GM20000 (cell line): Measurements from ENCODE around the gene ENO2.

ENCODE experiments used
- DNase-seq: peaks from one replicate; pipeline ENCODE4 v3.0.0; 2012; ENCODE audit warnings: low spot score
- TF ChIP-seq, protein P1 (sequence below): IDR thresholded peaks from 2 replicates; pipeline ENCODE4 v1.5.1; 2012; ENCODE audit warnings: mild to moderate bottlenecking, control low read depth; ENCODE audit errors: extremely low read depth, missing control alignments

Gene ENO2

DNA sequence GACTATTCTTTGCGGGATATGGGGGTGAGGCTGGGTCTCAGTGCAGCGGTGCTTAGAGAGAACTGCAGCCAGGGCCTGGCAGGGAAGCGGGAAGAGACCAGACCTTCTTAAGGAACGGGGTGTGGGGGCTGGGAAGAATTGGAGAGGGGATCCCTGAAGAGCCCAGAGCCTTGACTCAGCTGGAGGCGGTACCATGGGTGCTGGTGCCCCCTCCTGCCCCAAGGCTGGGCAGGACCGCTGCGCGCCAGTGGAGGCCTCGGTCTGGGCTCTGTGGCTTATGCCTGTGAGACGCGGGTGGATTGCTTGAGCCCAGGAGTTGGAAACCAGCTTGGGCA, 27.9 kb downstream of the ENO2 start:
- DNase-seq, result no peak
- TF ChIP-seq, protein P1, sequence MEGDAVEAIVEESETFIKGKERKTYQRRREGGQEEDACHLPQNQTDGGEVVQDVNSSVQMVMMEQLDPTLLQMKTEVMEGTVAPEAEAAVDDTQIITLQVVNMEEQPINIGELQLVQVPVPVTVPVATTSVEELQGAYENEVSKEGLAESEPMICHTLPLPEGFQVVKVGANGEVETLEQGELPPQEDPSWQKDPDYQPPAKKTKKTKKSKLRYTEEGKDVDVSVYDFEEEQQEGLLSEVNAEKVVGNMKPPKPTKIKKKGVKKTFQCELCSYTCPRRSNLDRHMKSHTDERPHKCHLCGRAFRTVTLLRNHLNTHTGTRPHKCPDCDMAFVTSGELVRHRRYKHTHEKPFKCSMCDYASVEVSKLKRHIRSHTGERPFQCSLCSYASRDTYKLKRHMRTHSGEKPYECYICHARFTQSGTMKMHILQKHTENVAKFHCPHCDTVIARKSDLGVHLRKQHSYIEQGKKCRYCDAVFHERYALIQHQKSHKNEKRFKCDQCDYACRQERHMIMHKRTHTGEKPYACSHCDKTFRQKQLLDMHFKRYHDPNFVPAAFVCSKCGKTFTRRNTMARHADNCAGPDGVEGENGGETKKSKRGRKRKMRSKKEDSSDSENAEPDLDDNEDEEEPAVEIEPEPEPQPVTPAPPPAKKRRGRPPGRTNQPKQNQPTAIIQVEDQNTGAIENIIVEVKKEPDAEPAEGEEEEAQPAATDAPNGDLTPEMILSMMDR, result no peak

DNA sequence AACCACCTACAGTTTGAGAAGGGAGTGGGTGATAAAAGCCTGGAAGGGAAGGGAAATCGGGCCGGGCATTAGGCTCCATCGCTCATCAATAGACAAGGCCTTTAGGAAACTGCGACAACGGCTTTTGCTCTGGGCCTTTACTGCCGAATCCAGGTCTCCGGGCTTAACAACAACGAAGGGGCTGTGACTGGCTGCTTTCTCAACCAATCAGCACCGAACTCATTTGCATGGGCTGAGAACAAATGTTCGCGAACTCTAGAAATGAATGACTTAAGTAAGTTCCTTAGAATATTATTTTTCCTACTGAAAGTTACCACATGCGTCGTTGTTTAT, 29.0 kb downstream of the ENO2 start:
- TF ChIP-seq, protein P1, result no peak
- DNase-seq, result peak; percentile 91

DNA sequence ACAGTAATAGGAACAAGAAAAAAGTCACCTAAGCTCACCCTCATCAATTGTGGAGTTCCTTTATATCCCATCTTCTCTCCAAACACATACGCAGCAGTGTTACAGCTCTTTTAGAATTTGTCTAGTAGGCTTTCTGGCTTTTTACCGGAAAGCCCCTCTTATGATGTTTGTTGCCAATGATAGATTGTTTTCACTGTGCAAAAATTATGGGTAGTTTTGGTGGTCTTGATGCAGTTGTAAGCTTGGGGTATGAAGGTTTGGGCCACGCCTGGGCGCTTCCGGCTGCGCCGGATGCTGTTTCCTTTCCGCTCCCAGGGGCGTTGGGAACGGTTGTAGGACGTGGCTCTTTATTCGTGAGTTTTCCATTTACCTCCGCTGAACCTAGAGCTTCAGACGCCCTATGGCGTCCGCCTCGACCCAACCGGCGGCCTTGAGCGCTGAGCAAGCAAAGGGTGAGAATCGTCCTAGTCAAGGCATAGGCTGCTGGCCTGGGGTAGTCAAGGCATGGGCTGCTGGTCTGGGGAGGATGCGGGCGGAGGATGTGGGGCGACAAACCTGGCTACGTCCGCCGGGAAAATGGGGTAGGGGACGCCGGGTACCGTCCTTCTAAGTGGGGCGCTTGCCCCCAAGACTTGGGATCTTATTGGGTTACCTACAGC, 29.5 kb downstream of the ENO2 start, which contains the start of the genes C12orf57 and RNU7-1:
C12orf57 (plus strand) TSS at position 301 of the 659 bp plus-strand sequence; CDS start at position 401, 100 bp downstream.
RNU7-1 (plus strand) TSS at position 95 of the 659 bp plus-strand sequence.
- TF ChIP-seq, protein P1, result no peak
- peak; percentile 73 for DNase-seq

DNA sequence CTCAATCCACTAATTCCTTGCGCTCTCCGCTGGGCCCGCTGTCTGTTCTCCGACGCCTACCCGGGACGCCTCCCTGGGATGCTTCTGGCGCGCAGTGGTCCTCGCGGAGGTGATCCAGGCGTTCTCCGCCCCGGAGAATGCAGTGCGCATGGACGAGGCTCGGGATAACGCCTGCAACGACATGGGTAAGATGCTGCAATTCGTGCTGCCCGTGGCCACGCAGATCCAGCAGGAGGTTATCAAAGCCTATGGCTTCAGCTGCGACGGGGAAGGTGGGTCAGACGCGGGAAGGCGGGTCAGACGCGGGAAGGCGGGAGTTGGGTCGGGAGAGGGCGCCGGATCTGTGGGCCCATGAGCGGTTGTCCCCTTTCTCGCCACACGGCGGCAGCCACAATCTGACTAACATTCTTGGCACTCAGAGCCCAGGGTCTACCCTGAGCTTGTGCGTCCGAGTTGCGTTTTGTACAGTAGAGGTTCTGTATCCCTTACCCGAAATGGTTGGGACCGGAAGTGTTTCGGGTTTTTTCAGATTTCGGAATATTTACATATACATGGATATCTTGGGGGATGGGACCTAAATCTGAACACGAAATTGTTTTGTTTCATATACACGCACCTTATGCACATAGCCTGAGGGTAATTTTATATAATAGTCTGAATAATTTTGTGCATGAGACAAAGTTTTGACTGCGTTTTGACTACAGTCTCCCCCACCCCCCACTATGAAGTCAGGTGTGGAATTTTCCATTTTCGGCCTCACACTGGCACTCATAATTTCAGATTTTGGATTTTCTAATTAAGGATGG, 30.2 kb downstream of the ENO2 start:
- TF ChIP-seq, protein P1, result peak; percentile 96
- DNase-seq, result peak; percentile 83

DNA sequence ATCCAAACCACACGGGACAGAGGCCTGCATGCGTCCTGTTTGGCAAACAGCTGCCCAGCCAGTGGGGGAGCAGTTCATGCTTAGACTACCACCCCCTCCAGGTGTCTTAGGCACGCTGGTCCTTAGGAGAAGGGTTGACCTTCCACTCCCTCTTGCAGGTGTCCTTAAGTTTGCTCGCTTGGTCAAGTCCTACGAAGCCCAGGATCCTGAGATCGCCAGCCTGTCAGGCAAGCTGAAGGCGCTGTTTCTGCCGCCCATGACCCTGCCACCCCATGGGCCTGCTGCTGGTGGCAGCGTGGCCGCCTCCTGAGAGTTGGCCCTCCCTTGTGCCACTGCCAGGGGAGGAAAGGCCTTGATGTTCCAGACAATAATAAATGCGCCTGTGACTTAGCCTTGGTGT, 31.2 kb downstream of the ENO2 start:
- TF ChIP-seq, protein P1, result no peak
- no peak for DNase-seq

DNA sequence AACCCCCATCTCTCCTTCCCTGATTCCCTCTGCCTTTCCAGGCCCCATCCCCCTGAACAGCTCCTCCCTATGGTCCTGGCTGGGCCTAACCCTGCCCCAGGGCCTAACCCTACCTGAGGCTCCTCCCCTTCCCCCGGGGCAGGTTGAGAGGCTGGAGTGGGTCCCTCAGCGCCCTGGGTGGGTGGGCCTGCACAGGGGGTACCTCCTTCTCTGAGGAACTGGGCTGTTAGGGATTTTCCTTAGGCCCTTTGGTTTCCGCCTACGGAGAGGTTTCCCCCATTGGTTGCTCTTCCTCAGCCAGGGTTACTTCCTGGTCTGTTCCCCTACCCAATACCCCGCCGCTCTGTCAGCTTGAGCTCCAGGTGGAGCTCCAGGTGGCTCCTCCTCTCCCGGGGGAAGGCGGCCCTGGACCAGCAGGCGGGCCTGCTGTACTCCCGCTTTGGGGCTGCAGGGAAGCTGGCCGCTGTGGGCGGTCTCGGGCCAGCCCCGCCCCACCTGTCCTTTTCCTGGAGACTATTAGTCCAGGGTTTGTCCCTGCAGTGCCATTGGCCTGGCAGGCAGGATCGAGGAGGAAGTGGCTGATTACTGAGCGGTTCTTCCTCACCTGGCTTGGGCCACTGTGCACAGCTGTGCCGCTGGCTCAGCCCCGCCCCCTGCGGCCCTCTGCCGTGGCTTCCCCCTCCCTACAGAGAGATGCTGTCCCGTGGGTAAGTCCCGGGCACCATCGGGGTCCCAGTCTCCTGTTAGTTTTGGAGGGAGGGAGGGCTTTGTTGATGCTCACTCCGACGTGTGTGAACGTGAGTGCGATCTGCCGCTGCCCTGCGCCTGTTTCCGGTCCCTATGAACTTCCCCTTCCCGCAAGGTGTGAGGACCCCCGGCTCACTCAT, 31.9 kb downstream of the ENO2 start:
- DNase-seq, result peak; percentile 69
- TF ChIP-seq, protein P1, result no peak

DNA sequence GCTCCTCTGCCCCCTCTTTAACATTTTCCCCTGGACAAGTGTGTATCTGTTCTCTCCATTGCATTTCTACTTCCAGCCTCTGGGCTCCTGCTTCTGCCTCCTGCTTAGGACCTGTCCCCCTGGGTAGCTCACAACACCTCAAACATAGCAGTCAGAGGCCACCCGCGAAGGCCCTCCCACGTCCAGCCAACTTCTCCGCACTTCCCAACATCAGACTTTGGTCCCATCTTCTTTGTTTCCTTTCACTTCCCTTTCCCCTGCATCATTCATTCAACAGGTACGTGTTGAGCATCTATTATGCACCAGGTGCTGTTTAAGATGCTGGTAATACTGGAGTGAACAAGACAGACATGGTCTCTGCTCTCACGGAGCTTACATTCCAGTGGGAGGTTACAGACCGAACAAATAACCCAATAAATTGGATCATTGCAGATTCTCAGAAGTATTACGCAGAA, 32.6 kb downstream of the ENO2 start:
- DNase-seq, result no peak
- TF ChIP-seq, protein P1, result no peak
